ENCODE measurements around the gene GPR55.

- TF ChIP-seq POLR2A (IDR thresholded peaks at IDR 0.05) (no peak), CTCF (IDR thresholded peaks at IDR 0.05 in 8 of 11, conservative IDR thresholded peaks at IDR 0.05 in 3 of 11) (no peak)
These were observed 24.6 kb downstream of the GPR55 start for GRCh38 chr2:230900336-230900995.
